Activated CD4-positive, CD25-positive, alpha-beta regulatory T cell treated with anti-CD3 and anti-CD28 coated beads, Interleukin-2, amount 50 U/mL, for 72 hours (primary cell): ENCODE results near the gene CCBE1.

Source experiments
- DNase-seq: peaks from one replicate; pipeline ENCODE4 v3.0.0; 2021

The CCBE1 gene

GRCh38 chr18:59432803-59433597, 264.2 kb downstream of the CCBE1 start:
- DNase-seq = no peak

DNA sequence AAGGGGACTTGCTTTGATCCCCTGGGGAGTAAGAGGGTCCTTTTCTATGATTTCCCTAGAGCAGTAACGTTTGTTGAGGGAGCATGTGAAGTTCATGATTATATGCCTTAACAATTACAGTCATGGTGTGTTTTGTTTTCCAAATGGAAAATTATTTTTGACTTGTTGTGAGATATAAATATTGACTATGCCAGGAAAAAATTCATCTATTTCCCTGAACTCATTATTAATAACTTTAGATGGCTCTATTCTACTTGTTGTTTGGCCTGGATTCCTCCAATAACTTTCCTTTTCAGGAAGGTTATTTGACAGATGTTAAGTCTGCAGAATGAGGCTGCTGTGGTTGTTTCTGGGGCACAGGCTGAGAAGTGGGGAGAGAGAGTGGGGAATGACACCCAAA, 266.1 kb downstream of the CCBE1 start:
- no peak for DNase-seq

DNA sequence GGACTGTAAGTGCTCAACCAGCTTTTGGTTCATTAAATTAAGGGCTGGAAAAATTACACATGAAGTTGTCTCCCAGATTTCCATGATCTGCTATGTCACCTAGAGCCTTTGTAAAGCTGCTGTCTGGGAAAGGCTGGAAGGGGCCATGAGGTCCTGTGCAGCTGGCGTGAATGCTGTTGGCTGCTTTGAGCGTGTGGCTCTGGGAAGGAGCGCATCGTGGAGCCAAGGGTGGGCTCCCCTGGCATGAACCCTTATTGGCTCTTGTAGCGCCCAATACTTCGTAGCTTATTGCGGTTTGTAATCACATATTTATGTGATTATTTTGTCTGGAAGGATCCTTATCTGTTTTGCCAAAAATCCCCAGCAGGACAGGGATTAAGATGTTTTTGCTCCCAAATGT, 267.6 kb downstream of the CCBE1 start:
- DNase-seq = no peak

- no peak for DNase-seq
Observed at GRCh38 chr18:59428018-59428417, 269.2 kb downstream of the CCBE1 start.

DNA sequence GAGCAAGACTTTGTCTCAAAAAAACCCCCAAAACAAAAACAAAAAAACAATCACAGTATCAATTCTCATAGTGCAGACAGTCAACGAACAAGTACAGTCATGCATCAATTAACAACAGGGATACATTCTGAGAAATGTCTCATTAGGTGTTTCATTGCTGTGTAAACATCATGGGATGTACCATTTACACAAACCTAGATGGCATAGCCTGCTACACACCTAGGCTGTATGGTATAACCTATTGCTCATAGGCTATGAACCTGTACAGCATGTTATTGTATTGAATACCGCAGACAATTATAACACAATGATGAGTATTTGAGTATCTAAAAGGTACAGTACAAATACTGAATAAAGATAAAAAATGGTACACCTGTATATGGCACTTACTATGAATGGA, 270.4 kb downstream of the CCBE1 start:
- DNase-seq = no peak

- no peak for DNase-seq
Observed at GRCh38 chr18:59423259-59423658, 274.0 kb downstream of the CCBE1 start.

- no peak for DNase-seq
Observed at GRCh38 chr18:59420244-59420643, 277.0 kb downstream of the CCBE1 start.

DNA sequence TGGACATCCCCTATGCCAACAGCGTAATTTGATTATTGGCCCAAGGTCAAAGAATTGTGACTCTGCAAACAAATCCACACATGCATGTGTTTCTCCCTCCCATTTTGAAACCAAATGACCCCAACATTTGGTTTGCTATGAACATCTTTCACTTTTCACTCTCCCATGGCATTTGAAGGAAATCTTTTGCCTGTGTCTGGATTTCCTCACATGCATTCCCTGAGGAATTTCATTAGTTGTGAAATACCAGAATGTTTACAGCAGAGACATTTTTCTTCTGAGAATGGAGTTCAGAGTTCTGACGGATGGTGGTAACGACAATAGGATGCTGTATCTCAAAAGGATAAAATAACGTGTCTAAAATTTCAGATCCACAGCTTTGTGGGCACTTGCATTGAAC, 277.8 kb downstream of the CCBE1 start:
- no peak for DNase-seq

DNA sequence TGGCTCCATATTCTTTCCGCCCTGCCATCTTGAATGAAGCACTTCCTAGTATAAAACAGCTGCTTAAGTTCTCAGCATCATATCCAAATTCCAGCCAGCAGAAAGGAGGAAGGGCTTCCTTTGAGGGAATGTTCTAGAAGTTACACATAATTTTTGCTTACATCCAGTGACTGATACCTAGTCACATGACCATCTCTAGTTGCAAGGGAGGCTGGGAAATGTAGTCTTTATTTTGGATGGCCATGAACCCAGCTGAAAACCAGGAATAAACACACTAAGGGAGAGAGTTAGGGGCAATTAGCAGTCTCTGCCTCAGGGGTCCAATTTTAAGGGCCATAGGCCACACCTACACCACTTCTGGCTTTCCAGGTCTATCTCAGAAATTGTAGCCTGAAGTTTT, 280.4 kb downstream of the CCBE1 start:
- no peak for DNase-seq

DNA sequence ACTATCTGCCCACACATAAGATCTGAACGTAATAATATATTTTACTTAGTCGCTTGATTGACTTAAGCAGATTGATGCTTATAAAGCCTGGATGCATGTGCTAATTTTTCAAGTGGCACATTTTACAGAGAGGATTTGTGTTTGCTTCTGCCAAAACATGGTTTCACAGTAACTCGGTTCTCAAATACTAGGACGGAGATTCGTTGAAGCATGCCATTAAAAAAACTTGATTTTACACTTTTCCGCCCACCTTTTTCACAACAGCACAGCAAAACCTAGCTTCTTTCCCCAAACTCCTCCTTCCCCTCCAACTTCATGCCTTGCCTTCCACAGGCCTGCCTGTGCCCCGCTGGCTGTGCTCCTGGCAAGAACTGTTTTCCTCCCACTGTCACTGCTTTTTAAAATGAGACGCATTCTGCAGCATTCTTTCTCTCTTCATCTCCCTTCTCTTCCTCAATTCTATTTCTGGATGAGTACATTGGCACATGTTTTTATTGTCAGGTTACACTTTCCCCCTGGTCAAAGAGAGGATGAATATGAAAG, 283.0 kb downstream of the CCBE1 start:
- DNase-seq = no peak

DNA sequence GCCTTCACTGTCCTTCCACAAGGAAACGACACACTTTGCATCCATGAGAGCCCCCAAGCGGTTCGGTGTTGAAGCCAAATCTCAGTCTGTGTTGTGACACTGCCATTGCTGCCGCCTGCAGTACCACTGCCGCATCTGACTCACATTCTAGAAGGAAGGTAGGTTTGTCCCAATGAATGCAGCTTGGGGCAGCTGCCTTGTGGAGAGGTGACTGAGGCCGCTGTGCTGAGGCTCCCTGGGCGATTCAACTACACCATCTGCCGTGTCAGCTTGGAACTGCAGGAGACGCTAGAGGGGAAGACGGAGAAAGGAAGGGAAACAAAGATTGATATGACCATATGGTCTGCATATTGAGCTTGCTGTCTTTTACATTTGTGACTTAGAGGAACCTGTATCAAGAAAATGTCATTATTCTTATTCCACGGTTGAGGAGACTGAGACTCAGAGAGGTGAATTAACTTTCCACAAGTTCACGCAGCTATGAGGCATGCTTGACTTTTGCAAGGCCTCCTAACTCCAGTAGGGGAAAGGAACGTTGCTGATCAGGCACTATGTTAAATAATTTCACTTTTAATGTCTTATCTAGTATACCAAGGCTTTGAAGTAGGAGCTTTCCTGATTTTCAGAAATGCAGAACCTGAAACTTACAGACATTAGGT, 294.7 kb downstream of the CCBE1 start:
- DNase-seq = peak; percentile 71

- no peak for DNase-seq
Observed at GRCh38 chr18:59400407-59400806, 296.8 kb downstream of the CCBE1 start.

DNA sequence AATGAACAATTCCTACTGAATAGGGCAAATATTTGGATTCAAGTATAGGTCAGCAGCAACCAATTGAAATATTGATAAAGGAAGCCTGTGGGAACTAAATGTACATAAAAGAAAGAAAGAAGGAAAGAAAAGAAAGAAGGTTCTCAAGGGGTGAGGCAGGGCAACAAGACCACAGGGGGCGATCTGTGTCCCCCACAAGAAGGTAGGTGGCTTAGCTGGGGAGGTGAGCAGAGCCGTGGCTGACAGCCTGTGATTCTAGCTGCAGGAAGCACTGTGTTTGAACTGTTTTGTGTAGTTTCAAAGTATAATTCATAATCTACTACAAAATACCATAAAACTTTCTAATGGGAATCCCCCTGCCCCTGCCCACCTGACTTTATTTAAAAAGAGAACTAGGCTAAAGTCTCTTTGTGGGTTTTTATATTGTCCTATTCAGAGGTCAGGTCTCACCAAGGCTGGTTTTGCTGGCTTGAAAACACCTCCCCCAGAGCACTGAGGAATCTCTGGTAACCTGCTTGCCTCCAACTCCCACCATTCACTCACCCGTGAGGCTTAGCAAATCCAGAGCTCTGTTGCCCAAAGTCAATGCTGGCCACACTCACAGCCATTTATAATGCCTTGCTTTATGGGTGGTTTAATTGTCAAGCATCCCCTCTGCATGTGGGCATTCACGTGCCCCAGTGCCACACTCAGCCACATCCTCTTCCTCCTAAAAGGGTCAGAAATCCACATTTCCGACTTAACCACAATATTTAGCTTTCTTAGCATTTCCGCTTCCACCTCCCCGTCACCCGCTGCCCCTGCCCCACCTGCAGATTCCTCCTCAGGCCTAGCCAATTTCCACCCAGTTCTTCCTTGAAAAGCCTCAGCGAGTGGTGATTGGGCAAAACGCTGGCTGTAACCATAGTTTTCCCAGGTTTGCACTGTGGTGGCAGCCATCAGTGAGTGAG, 301.7 kb downstream of the CCBE1 start:
- DNase-seq = no peak

GRCh38 chr18:59393381-59393780, 303.8 kb downstream of the CCBE1 start:
- DNase-seq = no peak

GRCh38 chr18:59388817-59389216, 308.4 kb downstream of the CCBE1 start:
- DNase-seq = no peak

- DNase-seq = no peak
Observed at GRCh38 chr18:59387687-59388565, 309.3 kb downstream of the CCBE1 start.

GRCh38 chr18:59386909-59387686, 310.1 kb downstream of the CCBE1 start:
- no peak for DNase-seq

- no peak for DNase-seq
Observed at GRCh38 chr18:59385191-59385590, 312.0 kb downstream of the CCBE1 start.

- DNase-seq = no peak
Observed at GRCh38 chr18:59383851-59384250, 313.4 kb downstream of the CCBE1 start.

DNA sequence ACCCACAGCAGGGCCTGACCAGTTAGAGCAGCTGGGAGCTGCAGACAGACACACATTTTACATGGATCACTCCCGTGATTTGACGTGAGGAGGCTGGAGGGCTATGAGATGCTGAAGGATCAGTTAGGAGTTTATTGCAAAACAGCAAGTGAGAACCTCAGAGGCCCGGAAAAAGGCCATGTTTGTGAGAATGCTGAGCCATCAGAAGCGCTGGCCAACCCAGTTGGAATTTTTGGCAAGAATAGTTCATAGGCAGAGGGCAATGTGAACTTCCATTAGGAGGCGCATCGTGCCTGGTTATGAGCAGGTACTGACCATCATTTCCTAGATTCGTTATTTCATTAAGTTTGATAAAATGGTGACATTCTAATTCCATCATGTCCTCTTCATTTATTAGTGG, 314.8 kb downstream of the CCBE1 start:
- DNase-seq = no peak

DNA sequence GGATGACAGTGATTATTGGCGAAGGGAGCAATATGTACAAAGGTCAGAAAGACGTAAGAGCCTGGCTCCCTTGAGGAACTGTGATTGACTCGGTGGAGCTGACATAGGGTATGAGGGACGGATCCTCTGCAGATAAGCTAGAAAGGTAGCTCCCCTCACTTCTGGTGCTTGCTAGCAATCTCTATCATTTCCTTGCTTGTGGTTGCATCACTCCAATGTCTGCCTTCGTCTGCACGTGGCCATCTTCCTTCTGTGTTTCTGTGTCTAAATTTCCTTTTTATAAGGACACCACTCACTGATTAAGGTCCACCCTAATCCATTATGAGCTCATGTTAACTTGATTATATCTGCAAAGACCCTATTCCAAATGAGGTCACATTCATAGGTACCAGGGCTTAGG, 315.3 kb downstream of the CCBE1 start:
- DNase-seq = no peak
